Activated CD4-positive, alpha-beta T cell treated with anti-CD3 and anti-CD28 coated beads, Interleukin-2, amount 50 U/mL, for 16 hours (primary cell): ENCODE measurements around the gene TTLL11.
"Not testable (repeated sequence)": the region's sequence is repeated elsewhere in the genome, so short reads cannot be mapped to it uniquely, and the experiment has no call there.

ENCODE experiments used
- DNase-seq: peaks from one replicate; pipeline ENCODE4 v3.0.0-alpha.2; 2020

TTLL11 gene

GRCh38 chr9:122125158-122125508 lies 32.0 kb upstream of the TTLL11 start:
- peak; percentile 79 for DNase-seq

- DNase-seq, result no peak
Observed at GRCh38 chr9:122124528-122124927, 31.4 kb upstream of the TTLL11 start.

GRCh38 chr9:122124048-122124447 lies 30.9 kb upstream of the TTLL11 start:
- DNase-seq, result no peak

- peak; percentile 69 for DNase-seq
Observed at GRCh38 chr9:122122903-122123632, 30.0 kb upstream of the TTLL11 start.

- no peak for DNase-seq
Observed at GRCh38 chr9:122122468-122122867, 29.4 kb upstream of the TTLL11 start.

- DNase-seq, result no peak
Observed at GRCh38 chr9:122121931-122122330, 28.8 kb upstream of the TTLL11 start.

GRCh38 chr9:122121391-122121790 lies 28.3 kb upstream of the TTLL11 start:
- DNase-seq, result no peak

GRCh38 chr9:122120316-122121071 lies 27.4 kb upstream of the TTLL11 start:
- no peak for DNase-seq

GRCh38 chr9:122119721-122120120 lies 26.6 kb upstream of the TTLL11 start:
- no peak for DNase-seq

- no peak for DNase-seq
Observed at GRCh38 chr9:122119166-122119521, 26.0 kb upstream of the TTLL11 start.

- DNase-seq, result no peak
Observed at GRCh38 chr9:122118343-122119165, 25.4 kb upstream of the TTLL11 start.

- DNase-seq, result not testable (repeated sequence)
Observed at GRCh38 chr9:122117241-122117640, 24.1 kb upstream of the TTLL11 start.

- no peak for DNase-seq
Observed at GRCh38 chr9:122116448-122117173, 23.5 kb upstream of the TTLL11 start.

GRCh38 chr9:122116040-122116439 lies 22.9 kb upstream of the TTLL11 start:
- DNase-seq, result no peak

- no peak for DNase-seq
Observed at GRCh38 chr9:122115176-122116035, 22.3 kb upstream of the TTLL11 start.

GRCh38 chr9:122113574-122113973 lies 20.5 kb upstream of the TTLL11 start:
- DNase-seq, result no peak

GRCh38 chr9:122112238-122112637 lies 19.1 kb upstream of the TTLL11 start:
- no peak for DNase-seq

GRCh38 chr9:122111413-122112085 lies 18.4 kb upstream of the TTLL11 start:
- DNase-seq, result no peak

GRCh38 chr9:122110100-122110833 lies 17.2 kb upstream of the TTLL11 start:
- no peak for DNase-seq

- DNase-seq, result no peak
Observed at GRCh38 chr9:122109035-122109813, 16.1 kb upstream of the TTLL11 start.
